Progenitor cell of endocrine pancreas (in vitro differentiated cells): ENCODE results near the gene ABCB7. TPM values are rescaled to one million over a fixed set of nuclear protein-coding genes. Genes with fewer than 3 reads are reported as not detected.
A peak's percentile ranks its signal among the peaks of the same experiment; 100 is the strongest.

Source experiments
- DNase-seq: peaks from one replicate; pipeline ENCODE4 v3.0.0; 2021; ENCODE audit warnings: low spot score; ENCODE audit not compliant: unreplicated experiment
- H3K27ac Mint-ChIP-seq: 2 replicates; pipeline ENCODE4 v1.8.0; 2021; ENCODE audit warnings: mild to moderate bottlenecking, moderate library complexity, mixed read lengths
- H3K27me3 Mint-ChIP-seq: 2 replicates; pipeline ENCODE4 v1.8.0; 2021; ENCODE audit warnings: mixed read lengths
- H3K36me3 Mint-ChIP-seq: 2 replicates; pipeline ENCODE4 v1.8.0; 2022; ENCODE audit warnings: mixed read lengths; ENCODE audit not compliant: insufficient read depth
- H3K4me1 Mint-ChIP-seq: 2 replicates; pipeline ENCODE4 v1.8.0; 2021; ENCODE audit warnings: low read depth, mixed read lengths
- H3K4me3 Mint-ChIP-seq: 2 replicates; pipeline ENCODE4 v1.8.0; 2021; ENCODE audit warnings: low read depth, mild to moderate bottlenecking, moderate library complexity, mixed read lengths
- H3K9me3 Mint-ChIP-seq: 2 replicates; pipeline ENCODE4 v1.8.0; 2021; ENCODE audit warnings: low read depth, mixed read lengths
- CTCF ChIP-seq: fragments of 200-600 bp; sonication (generic); IDR thresholded peaks from one replicate; pipeline ENCODE4 v1.5.0; 2021; ENCODE audit warnings: antibody characterized with exemption, mild to moderate bottlenecking; ENCODE audit not compliant: unreplicated experiment
- total RNA-seq: library from RNA; stranded (reverse); gene quantifications from 2 replicates; pipeline ENCODE4 v1.2.1, GENCODE V29; 2021

The ABCB7 gene
- total RNA-seq, 1 donor from 2014 or later = 37.0 TPM

DNA sequence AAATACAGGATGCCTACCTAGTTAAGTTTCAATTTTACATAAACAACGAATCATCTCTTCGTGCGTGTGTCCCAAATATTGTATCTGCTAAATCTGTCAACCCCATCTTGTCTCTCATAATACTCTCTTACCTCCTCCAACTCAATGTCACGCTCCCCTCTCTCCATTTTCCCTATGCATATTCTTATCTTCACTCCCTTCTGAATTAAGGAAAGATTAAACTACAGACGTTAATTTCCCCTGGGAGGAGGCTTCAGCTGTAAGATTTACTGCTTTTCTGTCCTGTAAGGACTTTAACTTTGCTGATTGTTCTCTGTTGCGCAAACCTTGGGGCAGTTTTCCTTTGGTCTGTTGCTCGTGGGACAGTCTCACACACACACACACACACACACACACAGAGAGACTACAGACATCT, 455 bp upstream of the ABCB7 start:
- peaks cover 10% of the 10 kb centered on the region for H3K4me1 Mint-ChIP-seq
- no peak for DNase-seq
- no peaks in the 10 kb centered on the region for H3K36me3 Mint-ChIP-seq
- H3K4me3 Mint-ChIP-seq = peak overlapping the region; percentile 89
- peaks cover 14% of the 10 kb centered on the region for H3K9me3 Mint-ChIP-seq
- no peaks in the 10 kb centered on the region for H3K27me3 Mint-ChIP-seq
- TF ChIP-seq CTCF = no peak
- H3K27ac Mint-ChIP-seq = peak overlapping the region; percentile 98

GRCh38 chrX:75155447-75155826, 646 bp downstream of the ABCB7 start:
- Mint-ChIP-seq H3K27me3 (no peaks in the 10 kb centered on the region), H3K4me1 (peaks cover 10% of the 10 kb centered on the region), H3K36me3 (no peaks in the 10 kb centered on the region), H3K27ac (peak overlapping the region; percentile 98), H3K9me3 (peaks cover 19% of the 10 kb centered on the region), H3K4me3 (peak overlapping the region; percentile 89)
- no peak for DNase-seq
- TF ChIP-seq CTCF = no peak

DNA sequence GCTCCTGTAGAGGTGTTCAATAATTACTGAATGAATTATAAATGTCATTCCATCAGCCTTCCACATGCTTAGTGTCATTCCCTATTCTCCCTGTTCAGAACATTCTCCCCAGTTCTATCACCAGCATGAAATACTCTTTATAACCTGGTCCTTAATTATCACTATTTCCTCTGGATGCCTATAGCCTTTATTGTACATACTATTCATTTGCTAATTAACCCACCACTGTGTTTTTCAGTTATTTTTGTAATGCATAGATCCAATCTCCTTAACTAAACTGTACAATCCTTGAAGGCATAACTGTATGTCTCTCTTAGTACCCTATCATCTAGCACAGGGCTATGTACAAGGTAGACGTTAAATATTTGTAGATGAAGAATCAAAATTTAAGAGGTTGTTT, 1.2 kb downstream of the ABCB7 start:
- Mint-ChIP-seq H3K27me3 (no peaks in the 10 kb centered on the region), H3K36me3 (no peaks in the 10 kb centered on the region), H3K9me3 (peaks cover 16% of the 10 kb centered on the region), H3K4me1 (peaks cover 11% of the 10 kb centered on the region), H3K27ac (no peak overlapping the region), H3K4me3 (peak overlapping the region; percentile 89)
- DNase-seq = no peak
- TF ChIP-seq CTCF = no peak

GRCh38 chrX:75151827-75152592, 4.1 kb downstream of the ABCB7 start:
- Mint-ChIP-seq H3K27ac (no peak overlapping the region), H3K36me3 (peaks cover 4% of the 10 kb centered on the region), H3K4me3 (no peak overlapping the region), H3K27me3 (no peaks in the 10 kb centered on the region), H3K4me1 (peaks cover 15% of the 10 kb centered on the region), H3K9me3 (peaks cover 16% of the 10 kb centered on the region)
- DNase-seq = no peak
- no peak for TF ChIP-seq CTCF

DNA sequence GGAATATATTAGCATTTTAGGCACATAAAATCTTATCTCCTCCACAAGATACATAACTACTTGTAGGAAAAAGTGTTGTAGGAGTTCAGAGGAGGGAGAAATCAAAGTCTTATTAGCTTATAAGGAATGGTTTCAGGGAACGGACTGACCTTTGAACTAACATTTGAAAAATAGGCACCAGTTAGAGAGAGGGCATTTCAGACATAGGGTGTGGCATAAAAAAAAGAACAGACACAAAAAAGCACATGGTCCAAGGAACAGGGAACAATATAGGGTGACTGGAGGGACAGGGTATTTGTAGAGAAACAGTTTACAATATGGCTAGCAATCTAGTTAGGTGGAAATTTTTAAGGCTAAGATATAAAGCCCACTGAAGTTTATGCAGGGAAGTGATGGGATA, 6.4 kb downstream of the ABCB7 start:
- Mint-ChIP-seq H3K27ac (no peak overlapping the region), H3K9me3 (peaks cover 29% of the 10 kb centered on the region)

More for the DNA sequence above, 6.4 kb downstream of the ABCB7 start:
- no peak for TF ChIP-seq CTCF
- Mint-ChIP-seq H3K4me3 (no peak overlapping the region), H3K36me3 (peaks cover 10% of the 10 kb centered on the region), H3K4me1 (peaks cover 11% of the 10 kb centered on the region), H3K27me3 (no peaks in the 10 kb centered on the region)
- no peak for DNase-seq
